DOHH2 (cell line): ENCODE measurements around the gene EXOC8.

Experiments used
- H3F3A ChIP-seq: fragments of 200-600 bp; sonication (generic), shearing (Covaris generic); 2 replicates; pipeline ENCODE4 v1.6.0; 2016; ENCODE audit warnings: antibody characterized with exemption, mild to moderate bottlenecking; ENCODE audit not compliant: control insufficient read depth, insufficient read depth
- H3K27ac ChIP-seq: fragments of 200-600 bp; sonication (generic); 2 replicates; pipeline ENCODE4 v1.5.1; 2014; ENCODE audit warnings: low read depth, mild to moderate bottlenecking, low read length, moderate library complexity
- H3K27me3 ChIP-seq: fragments of 200-600 bp; sonication (generic); 2 replicates; pipeline ENCODE4 v1.6.1; 2014; ENCODE audit warnings: mild to moderate bottlenecking, low read length, mixed read lengths; ENCODE audit not compliant: control insufficient read depth
- H3K36me3 ChIP-seq: fragments of 200-600 bp; sonication (generic); 2 replicates; pipeline ENCODE4 v1.6.1; 2014; ENCODE audit warnings: mild to moderate bottlenecking, low read length, moderate library complexity, mixed read lengths; ENCODE audit not compliant: control insufficient read depth
- H3K4me1 ChIP-seq: fragments of 200-600 bp; sonication (generic); 2 replicates; pipeline ENCODE4 v1.6.1; 2014; ENCODE audit warnings: mild to moderate bottlenecking, low read length, mixed read lengths; ENCODE audit not compliant: control insufficient read depth
- H3K4me2 ChIP-seq: fragments of 200-600 bp; sonication (generic); 2 replicates; pipeline ENCODE4 v1.6.0; 2014; ENCODE audit warnings: mild to moderate bottlenecking, low read length, moderate library complexity
- H3K4me3 ChIP-seq: fragments of 200-600 bp; sonication (generic); 2 replicates; pipeline ENCODE4 v1.5.1; 2014; ENCODE audit warnings: mild to moderate bottlenecking, low read length, mixed read lengths
- H3K79me2 ChIP-seq: fragments of 200-600 bp; sonication (generic); 2 replicates; pipeline ENCODE4 v1.6.1; 2014; ENCODE audit warnings: mild to moderate bottlenecking, low read length, mixed read lengths; ENCODE audit not compliant: control insufficient read depth
- H3K9me2 ChIP-seq: fragments of 200-600 bp; sonication (generic); replicated peaks from 2 replicates; pipeline ENCODE4 v1.6.1; 2014; ENCODE audit warnings: mild to moderate bottlenecking, low read length, mixed read lengths; ENCODE audit not compliant: control insufficient read depth
- H3K9me3 ChIP-seq: fragments of 200-600 bp; sonication (generic); 2 replicates; pipeline ENCODE4 v1.6.1; 2014; ENCODE audit warnings: antibody characterized with exemption, low read length, mixed read lengths; ENCODE audit not compliant: control insufficient read depth, insufficient read depth
- H4K20me1 ChIP-seq: fragments of 200-600 bp; sonication (generic); 2 replicates; pipeline ENCODE4 v1.6.0; 2014; ENCODE audit warnings: low read depth, mild to moderate bottlenecking, antibody characterized with exemption, low read length, moderate library complexity; ENCODE audit not compliant: control insufficient read depth, insufficient read depth
- EZH2phosphoT487 ChIP-seq: fragments of 200-600 bp; sonication (generic); IDR thresholded peaks from 2 replicates; pipeline ENCODE4 v1.6.1; 2017; ENCODE audit warnings: borderline replicate concordance, mild to moderate bottlenecking, antibody characterized with exemption, low read length, moderate library complexity, mixed read lengths
- TF ChIP-seq, protein P1 (sequence below): fragments of 200-600 bp; sonication (generic); IDR thresholded peaks from one replicate; pipeline ENCODE4 v1.5.1; 2014; ENCODE audit warnings: antibody characterized with exemption, mild to moderate bottlenecking, low read depth, low read length; ENCODE audit not compliant: poor library complexity, severe bottlenecking

The EXOC8 gene

DNA sequence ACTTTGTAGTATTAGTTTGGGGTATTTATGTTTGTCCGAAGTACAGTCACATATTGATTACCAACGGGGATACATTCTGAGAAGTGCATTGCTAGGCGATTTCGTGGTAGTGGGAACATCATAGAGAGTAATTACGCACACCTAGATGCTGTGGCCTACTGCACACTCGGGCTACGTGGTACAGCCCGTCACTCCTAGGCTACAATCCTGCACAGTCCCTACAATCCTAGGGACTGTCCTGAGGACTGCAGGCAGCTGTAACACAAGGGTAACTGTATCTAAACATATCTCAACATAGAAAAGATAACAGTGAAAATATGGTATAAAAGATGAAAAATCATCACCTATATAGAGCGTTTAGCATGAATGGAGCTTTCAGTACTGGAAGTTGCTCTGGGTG is 18.6 kb downstream of the EXOC8 start:
- no peak for TF ChIP-seq EZH2phosphoT487
- TF ChIP-seq, protein P1, sequence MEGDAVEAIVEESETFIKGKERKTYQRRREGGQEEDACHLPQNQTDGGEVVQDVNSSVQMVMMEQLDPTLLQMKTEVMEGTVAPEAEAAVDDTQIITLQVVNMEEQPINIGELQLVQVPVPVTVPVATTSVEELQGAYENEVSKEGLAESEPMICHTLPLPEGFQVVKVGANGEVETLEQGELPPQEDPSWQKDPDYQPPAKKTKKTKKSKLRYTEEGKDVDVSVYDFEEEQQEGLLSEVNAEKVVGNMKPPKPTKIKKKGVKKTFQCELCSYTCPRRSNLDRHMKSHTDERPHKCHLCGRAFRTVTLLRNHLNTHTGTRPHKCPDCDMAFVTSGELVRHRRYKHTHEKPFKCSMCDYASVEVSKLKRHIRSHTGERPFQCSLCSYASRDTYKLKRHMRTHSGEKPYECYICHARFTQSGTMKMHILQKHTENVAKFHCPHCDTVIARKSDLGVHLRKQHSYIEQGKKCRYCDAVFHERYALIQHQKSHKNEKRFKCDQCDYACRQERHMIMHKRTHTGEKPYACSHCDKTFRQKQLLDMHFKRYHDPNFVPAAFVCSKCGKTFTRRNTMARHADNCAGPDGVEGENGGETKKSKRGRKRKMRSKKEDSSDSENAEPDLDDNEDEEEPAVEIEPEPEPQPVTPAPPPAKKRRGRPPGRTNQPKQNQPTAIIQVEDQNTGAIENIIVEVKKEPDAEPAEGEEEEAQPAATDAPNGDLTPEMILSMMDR = no peak

GRCh38 chr1:231318568-231318967 is 19.1 kb downstream of the EXOC8 start:
- H3K27ac ChIP-seq = no peak overlapping the region
- TF ChIP-seq, protein P1 = no peak
- TF ChIP-seq EZH2phosphoT487 = no peak
- no peak overlapping the region for H3K4me3 ChIP-seq
- no peaks in the 10 kb centered on the region for H3K9me2 ChIP-seq
- H3K36me3 ChIP-seq = no peaks in the 10 kb centered on the region
- H3K79me2 ChIP-seq = no peaks in the 10 kb centered on the region
- H3K27me3 ChIP-seq = no peaks in the 10 kb centered on the region
- H3K4me2 ChIP-seq = no peak overlapping the region
- no peaks in the 10 kb centered on the region for H4K20me1 ChIP-seq
- H3F3A ChIP-seq = no peaks in the 10 kb centered on the region
- H3K9me3 ChIP-seq = no peaks in the 10 kb centered on the region
- H3K4me1 ChIP-seq = no peaks in the 10 kb centered on the region

More for the DNA sequence above, 18.6 kb downstream of the EXOC8 start:
- Histone ChIP-seq H3K27ac (no peak overlapping the region), H3F3A (no peaks in the 10 kb centered on the region), H3K9me2 (no peaks in the 10 kb centered on the region), H3K9me3 (no peaks in the 10 kb centered on the region), H4K20me1 (no peaks in the 10 kb centered on the region), H3K36me3 (no peaks in the 10 kb centered on the region), H3K27me3 (no peaks in the 10 kb centered on the region), H3K4me2 (no peak overlapping the region), H3K79me2 (no peaks in the 10 kb centered on the region), H3K4me1 (no peaks in the 10 kb centered on the region), H3K4me3 (no peak overlapping the region)

DNA sequence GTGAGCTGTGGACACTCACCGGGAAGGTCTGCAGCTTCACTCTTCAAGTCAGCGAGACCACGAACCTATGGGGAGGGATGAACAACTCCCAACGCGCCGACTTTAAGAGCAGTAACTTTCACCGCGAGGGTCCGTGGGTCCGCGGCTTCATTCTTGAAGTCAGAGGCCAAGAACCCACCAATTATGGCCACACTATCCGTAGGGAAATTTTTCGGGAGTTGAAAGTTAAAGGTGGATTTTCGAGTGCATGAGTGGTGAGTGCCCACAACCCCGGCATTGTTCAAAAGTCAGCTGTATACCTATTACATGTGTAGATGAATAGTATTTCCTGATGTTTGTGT is 19.7 kb downstream of the EXOC8 start:
- H3K27me3 ChIP-seq = no peaks in the 10 kb centered on the region
- H3K9me2 ChIP-seq = no peaks in the 10 kb centered on the region
- no peaks in the 10 kb centered on the region for H4K20me1 ChIP-seq
- H3K9me3 ChIP-seq = no peaks in the 10 kb centered on the region
- H3K27ac ChIP-seq = no peak overlapping the region
- no peaks in the 10 kb centered on the region for H3F3A ChIP-seq
- H3K36me3 ChIP-seq = no peaks in the 10 kb centered on the region
- no peaks in the 10 kb centered on the region for H3K79me2 ChIP-seq
- TF ChIP-seq, protein P1 = no peak
- TF ChIP-seq EZH2phosphoT487 = no peak
- no peak overlapping the region for H3K4me3 ChIP-seq
- no peaks in the 10 kb centered on the region for H3K4me1 ChIP-seq
- no peak overlapping the region for H3K4me2 ChIP-seq
